Testis (tissue), 3 donors: ENCODE results near the gene PAXX. TPM values are rescaled to one million over a fixed set of nuclear protein-coding genes. Genes with fewer than 3 reads are reported as not detected.

Experiments
- DNase-seq: peaks from one replicate; pipeline ENCODE4 v3.0.0-alpha.2; 2019
- H3K27ac ChIP-seq, 2 donors: fragments of 200-600 bp; sonication (generic); one replicate each; pipeline ENCODE4 v1.5.1; 2019
- H3K27me3 ChIP-seq: fragments of 200-600 bp; sonication (generic); one replicate; pipeline ENCODE4 v1.5.1; 2019
- H3K36me3 ChIP-seq: fragments of 200-600 bp; sonication (generic); one replicate; pipeline ENCODE4 v1.5.1; 2017; ENCODE audit warnings: low read depth; ENCODE audit errors: missing control alignments
- H3K4me1 ChIP-seq: fragments of 200-600 bp; sonication (generic); one replicate; pipeline ENCODE4 v1.5.1; 2019
- H3K4me3 ChIP-seq, 2 donors: fragments of 200-600 bp; sonication (generic); one replicate each; pipeline ENCODE4 v1.5.1; 2017 to 2019
- H3K9me3 ChIP-seq: fragments of 200-600 bp; sonication (generic); one replicate; pipeline ENCODE4 v1.5.1; 2017
- CTCF ChIP-seq, 3 experiments: fragments of 450-650 bp in 2 of 3; fragments of 200-600 bp in 1 of 3; sonication (generic) in 1 of 3; IDR thresholded peaks; one replicate each; pipeline ENCODE4 v1.5.1; 2016 to 2019; ENCODE audit warnings: antibody characterized with exemption in 3 of 3, mild to moderate bottlenecking in 2 of 3, moderate library complexity in 1 of 3
- POLR2A ChIP-seq: fragments of 450-650 bp; IDR thresholded peaks from one replicate; pipeline ENCODE4 v1.6.1; 2017; ENCODE audit warnings: antibody characterized with exemption, mild to moderate bottlenecking, moderate library complexity
- WGBS, 2 donors: methylation state at CpG; one replicate each; pipeline ENCODE4 v1.1.5; 2018; 5-methylcytosine and 5-hydroxymethylcytosine counted together
- intact Hi-C: fragments of 100-400 bp; cut with DNase I; formaldehyde crosslinking; loops from one replicate; pipeline ENCODE4 v1.15.1; 2023; ENCODE audit warnings: low total_unique reads
- polyA plus RNA-seq: library from polyadenylated mRNA; stranded (reverse); fragments of 350-450 nt; fragmentation: Illumina TruSeq; extraction: RNeasy Lipid Tissue Mini Kit (QIAGEN cat#74804); gene quantifications from one replicate; pipeline ENCODE4 v1.2.3, GENCODE V29; 2014; ENCODE audit warnings: low read depth, low replicate concordance; ENCODE audit not compliant: insufficient read depth
- total RNA-seq, 2 donors: library from RNA; depleted of rRNA; stranded (reverse); fragments of >200 nt; gene quantifications; one replicate each; pipeline ENCODE4 v1.2.3, GENCODE V29; 2016

PAXX gene
- total and polyA plus RNA-seq, 3 donors from 2014 or later, result 25.9 to 56.6 (median 47.8) TPM

- Histone ChIP-seq H3K4me3 (no peak overlapping the region), H3K36me3 (no peaks in the 10 kb centered on the region), H3K4me1 (peaks cover 13% of the 10 kb centered on the region), H3K27me3 (no peaks in the 10 kb centered on the region), H3K27ac (no peak overlapping the region), H3K9me3 (no peaks in the 10 kb centered on the region)
- TF ChIP-seq CTCF (IDR thresholded peaks at IDR 0.05), result no peak
- no peak for TF ChIP-seq POLR2A
- no peak for DNase-seq
- intact Hi-C loops, result no loop called here
- 87 to 95% methylated on average over 10 of the region's 10 CpGs for WGBS, 2 donors
Measured at GRCh38 chr9:136997371-136997770, 5.1 kb downstream of the PAXX start.

- no peak overlapping the region for H3K27ac ChIP-seq
- H3K9me3 ChIP-seq, result no peaks in the 10 kb centered on the region
- WGBS, 2 donors, result 81 to 85% methylated on average over 18 of the region's 18 CpGs
- DNase-seq, result no peak
- TF ChIP-seq POLR2A (no peak), CTCF (IDR thresholded peaks at IDR 0.05) (no peak)
- no peak overlapping the region for H3K4me3 ChIP-seq
- peaks cover 13% of the 10 kb centered on the region for H3K4me1 ChIP-seq
- H3K27me3 ChIP-seq, result no peaks in the 10 kb centered on the region
- H3K36me3 ChIP-seq, result no peaks in the 10 kb centered on the region
- intact Hi-C loops, result no loop called here
Measured at GRCh38 chr9:136997830-136998234, 5.6 kb downstream of the PAXX start.

GRCh38 chr9:137000177-137000930 lies 8.1 kb downstream of the PAXX start:
- Histone ChIP-seq H3K27ac (no peak overlapping the region), H3K36me3 (no peaks in the 10 kb centered on the region), H3K4me1 (peaks cover 8% of the 10 kb centered on the region), H3K4me3 (no peak overlapping the region), H3K9me3 (no peaks in the 10 kb centered on the region), H3K27me3 (no peaks in the 10 kb centered on the region)
- 78 to 83% methylated on average over 9 to 10 of the region's 10 CpGs for WGBS, 2 donors
- intact Hi-C loops, result no loop called here
- DNase-seq, result no peak
- no peak for TF ChIP-seq POLR2A
- no peak for TF ChIP-seq CTCF (IDR thresholded peaks at IDR 0.05)

GRCh38 chr9:137001857-137002645 lies 9.8 kb downstream of the PAXX start:
- 85 to 88% methylated on average over 19 to 20 of the region's 20 CpGs for WGBS, 2 donors
- H3K4me1 ChIP-seq, result peaks cover 12% of the 10 kb centered on the region

More at GRCh38 chr9:137001857-137002645, 9.8 kb downstream of the PAXX start:
- no peak overlapping the region for H3K27ac ChIP-seq
- no peaks in the 10 kb centered on the region for H3K27me3 ChIP-seq
- intact Hi-C loops, result no loop called here
- no peak overlapping the region for H3K4me3 ChIP-seq
- no peaks in the 10 kb centered on the region for H3K36me3 ChIP-seq
- no peaks in the 10 kb centered on the region for H3K9me3 ChIP-seq
- DNase-seq, result no peak
- no peak for TF ChIP-seq POLR2A
- no peak for TF ChIP-seq CTCF (IDR thresholded peaks at IDR 0.05)
